Ureter (tissue), 1 donor: ENCODE measurements around the gene TUBGCP6. TPM values are rescaled to one million over a fixed set of nuclear protein-coding genes. Genes with fewer than 3 reads are reported as not detected.
"Not testable (repeated sequence)": the region's sequence is repeated elsewhere in the genome, so short reads cannot be mapped to it uniquely, and the experiment has no call there.

Experiments used
- DNase-seq: peaks from one replicate; pipeline ENCODE4 v3.0.0-alpha.2; 2020; ENCODE audit warnings: low spot score
- total RNA-seq: library from RNA; stranded (reverse); gene quantifications from one replicate; pipeline ENCODE4 v1.2.4, GENCODE V29; 2023
- donor health status: DM: yes; HTN: yes; CAD: no.

The TUBGCP6 gene
- total RNA-seq, 1 donor from 2014 or later = 57.2 TPM

- no peak for DNase-seq
Measured at GRCh38 chr22:50278956-50279619, 34.3 kb upstream of the TUBGCP6 start.

GRCh38 chr22:50278461-50278860, 33.6 kb upstream of the TUBGCP6 start:
- DNase-seq = no peak

- DNase-seq = no peak
Measured at GRCh38 chr22:50277761-50278160, 32.9 kb upstream of the TUBGCP6 start.

- DNase-seq = no peak
Measured at GRCh38 chr22:50276143-50276542, 31.3 kb upstream of the TUBGCP6 start.

- DNase-seq = no peak
Measured at GRCh38 chr22:50275181-50276055, 30.6 kb upstream of the TUBGCP6 start.

GRCh38 chr22:50274771-50275170, 29.9 kb upstream of the TUBGCP6 start:
- no peak for DNase-seq

- no peak for DNase-seq
Measured at GRCh38 chr22:50274311-50274710, 29.5 kb upstream of the TUBGCP6 start.

GRCh38 chr22:50273781-50274180, 29.0 kb upstream of the TUBGCP6 start:
- not testable (repeated sequence) for DNase-seq

GRCh38 chr22:50273352-50273751, 28.5 kb upstream of the TUBGCP6 start:
- not testable (repeated sequence) for DNase-seq

GRCh38 chr22:50272044-50272802, 27.4 kb upstream of the TUBGCP6 start:
- DNase-seq = no peak

GRCh38 chr22:50271519-50271970, 26.7 kb upstream of the TUBGCP6 start:
- no peak for DNase-seq

- no peak for DNase-seq
Measured at GRCh38 chr22:50270666-50271394, 26.0 kb upstream of the TUBGCP6 start.

GRCh38 chr22:50269970-50270665, 25.3 kb upstream of the TUBGCP6 start, which contains the start of gene MAPK11:
Gene MAPK11, minus strand, starts transcription at chr22:50270380. Its CDS starts 88 bp downstream, at chr22:50270292.
- no peak for DNase-seq

GRCh38 chr22:50269573-50269969, 24.7 kb upstream of the TUBGCP6 start:
- DNase-seq = no peak

GRCh38 chr22:50268655-50269113, 23.9 kb upstream of the TUBGCP6 start:
- no peak for DNase-seq

- peak; percentile 70 for DNase-seq
Measured at GRCh38 chr22:50267591-50268390, 23.0 kb upstream of the TUBGCP6 start.

- no peak for DNase-seq
Measured at GRCh38 chr22:50266994-50267393, 22.2 kb upstream of the TUBGCP6 start.

GRCh38 chr22:50264946-50265669, 20.3 kb upstream of the TUBGCP6 start:
- no peak for DNase-seq

GRCh38 chr22:50264104-50264745, 19.4 kb upstream of the TUBGCP6 start:
- no peak for DNase-seq
